IMR-90 (cell line): Measurements from ENCODE around the gene SPTBN5. TPM values are rescaled to one million over a fixed set of nuclear protein-coding genes. Genes with fewer than 3 reads are reported as not detected.

ENCODE experiments used
- ATAC-seq: fragments of 200-7000 bp; cut with Tn5 transposase; 2 replicates; pipeline ENCODE4 v1.9.1; 2020; ENCODE audit warnings: low read depth, mild to moderate bottlenecking, moderate library complexity
- BruUV-seq: library from RNA; stranded (reverse); fragments of 400-500 nt; replicated peaks from 2 replicates; lab custom pipeline; 2021; lab: Mats Ljungman, UMichigan
- CTCF ChIA-PET: fragments of 300-600 bp; formaldehyde crosslinking; extraction: SDS; loops from one replicate; lab custom pipeline; 2021; ENCODE audit warnings: antibody characterized with exemption; lab: Yijun Ruan, JAX
- POLR2A ChIA-PET: fragments of 300-600 bp; sonication (Branson Sonifier 250); formaldehyde crosslinking; loops from one replicate; lab custom pipeline; 2022; ENCODE audit warnings: antibody characterized with exemption; ENCODE audit not compliant: unreplicated experiment; lab: Charles Lee
- DNase-seq: peaks from one replicate; pipeline ENCODE4 v3.0.0; 2013
- H2AFZ ChIP-seq: replicated peaks from 2 replicates; pipeline ENCODE3; 2013; ENCODE audit warnings: low read length, mild to moderate bottlenecking; ENCODE audit not compliant: poor library complexity
- H2AK5ac ChIP-seq: 2 replicates; pipeline ENCODE4 v1.6.1; 2013; ENCODE audit warnings: low read depth, low read length, inconsistent platforms
- H2AK9ac ChIP-seq: replicated peaks from 2 replicates; pipeline ENCODE3; 2013; ENCODE audit warnings: mild to moderate bottlenecking, low read depth, low read length, moderate library complexity; ENCODE audit not compliant: poor library complexity
- H2BK120ac ChIP-seq: 2 replicates; pipeline ENCODE4 v1.6.1; 2013; ENCODE audit warnings: low read depth, low read length, inconsistent platforms
- H2BK15ac ChIP-seq: 3 replicates; pipeline ENCODE4 v1.6.1; 2013; ENCODE audit warnings: low read depth, low read length, inconsistent platforms
- H2BK20ac ChIP-seq: 2 replicates; pipeline ENCODE4 v1.6.1; 2013; ENCODE audit warnings: low read depth, mild to moderate bottlenecking, inconsistent platforms, low read length, moderate library complexity
- H2BK5ac ChIP-seq: 2 replicates; pipeline ENCODE4 v1.6.1; 2013; ENCODE audit warnings: mild to moderate bottlenecking, low read depth, low read length, inconsistent platforms; ENCODE audit not compliant: poor library complexity, severe bottlenecking
- H3K14ac ChIP-seq: replicated peaks from 2 replicates; pipeline ENCODE4 v1.6.1; 2013; ENCODE audit warnings: low read depth, low read length, inconsistent platforms
- H3K18ac ChIP-seq: 2 replicates; pipeline ENCODE4 v1.6.1; 2013; ENCODE audit warnings: low read depth, low read length, control low read depth
- H3K23ac ChIP-seq: 2 replicates; pipeline ENCODE4 v1.6.1; 2013; ENCODE audit warnings: low read depth, low read length, inconsistent platforms
- H3K27ac ChIP-seq: 2 replicates; pipeline ENCODE4 v1.5.1; 2013; ENCODE audit warnings: mild to moderate bottlenecking, control low read depth, low read length; ENCODE audit not compliant: insufficient read depth
- H3K27me3 ChIP-seq: 2 replicates; pipeline ENCODE4 v1.6.1; 2013; ENCODE audit warnings: low read length; ENCODE audit not compliant: control insufficient read depth, insufficient read depth
- H3K36me3 ChIP-seq: 2 replicates; pipeline ENCODE4 v1.6.1; 2013; ENCODE audit warnings: low read length, mixed read lengths; ENCODE audit not compliant: control insufficient read depth, insufficient read depth
- H3K4ac ChIP-seq: 2 replicates; pipeline ENCODE4 v1.6.1; 2013; ENCODE audit warnings: low read depth, low read length, inconsistent platforms
- H3K4me1 ChIP-seq: 2 replicates; pipeline ENCODE4 v1.6.1; 2013; ENCODE audit warnings: low read length, mixed read lengths; ENCODE audit not compliant: control insufficient read depth, insufficient read depth
- H3K4me2 ChIP-seq: 2 replicates; pipeline ENCODE4 v1.6.1; 2013; ENCODE audit warnings: low read depth, mild to moderate bottlenecking, control low read depth, low read length, moderate library complexity
- H3K4me3 ChIP-seq: 2 replicates; pipeline ENCODE4 v1.5.1; 2013; ENCODE audit warnings: low read depth, mild to moderate bottlenecking, control low read depth, low read length, moderate library complexity; ENCODE audit not compliant: insufficient read depth
- H3K56ac ChIP-seq: 2 replicates; pipeline ENCODE4 v1.6.1; 2013; ENCODE audit warnings: low read length, inconsistent platforms; ENCODE audit not compliant: insufficient read depth; ENCODE audit errors: extremely low read depth
- H3K79me1 ChIP-seq, 2 experiments: 2 replicates each; pipeline ENCODE4 v1.6.1; 2013; ENCODE audit warnings: low read length in 2 of 2, inconsistent platforms in 1 of 2, low read depth in 1 of 2
- H3K9ac ChIP-seq: 2 replicates; pipeline ENCODE4 v1.6.1; 2013; ENCODE audit warnings: low read depth, low read length, control low read depth
- H3K9me1 ChIP-seq: 2 replicates; pipeline ENCODE4 v1.6.1; 2013; ENCODE audit warnings: low read length, inconsistent platforms; ENCODE audit not compliant: insufficient read depth
- H3K9me3 ChIP-seq: 2 replicates; pipeline ENCODE4 v1.6.1; 2013; ENCODE audit warnings: low read length; ENCODE audit not compliant: control insufficient read depth, insufficient read depth
- H4K20me1 ChIP-seq: 2 replicates; pipeline ENCODE4 v1.6.1; 2013; ENCODE audit warnings: low read length, inconsistent platforms; ENCODE audit not compliant: insufficient read depth
- H4K5ac ChIP-seq: 2 replicates; pipeline ENCODE4 v1.6.1; 2013; ENCODE audit warnings: mild to moderate bottlenecking, low read depth, low read length, control low read depth
- H4K8ac ChIP-seq, 2 experiments: 2 replicates each; pipeline ENCODE4 v1.6.1; 2013; ENCODE audit warnings: low read depth in 2 of 2, low read length in 2 of 2, control low read depth in 1 of 2, inconsistent platforms in 1 of 2
- H4K91ac ChIP-seq: 2 replicates; pipeline ENCODE4 v1.6.1; 2013; ENCODE audit warnings: low read depth, low read length, inconsistent platforms; ENCODE audit not compliant: insufficient read depth
- CEBPB ChIP-seq: IDR thresholded peaks from 2 replicates; pipeline ENCODE4 v1.6.1; 2012; ENCODE audit warnings: low read depth, low read length, improper control_type of control experiment
- WGBS, 2 experiments: methylation state at CpG; one replicate each; pipeline versions ENCODE4 v1.1.5 to v1.1.7; 2013; ENCODE audit warnings: missing lambda C conversion rate in 2 of 2; ENCODE audit not compliant: insufficient read length in 1 of 2; ENCODE audit errors: extremely low coverage in 2 of 2; 5-methylcytosine and 5-hydroxymethylcytosine counted together
- dilution Hi-C: fragments of 300-500 bp; cut with HindIII; formaldehyde crosslinking; loops from one replicate; pipeline ENCODE4 v1.14.3; 2018; ENCODE audit warnings: low sequenced_read_pairs; ENCODE audit not compliant: unreplicated experiment
- in situ Hi-C: fragments of 300-500 bp; cut with MboI; formaldehyde crosslinking; loops from 3 replicates; pipeline ENCODE4 v1.14.3; 2019; ENCODE audit warnings: low sequenced_read_pairs, inconsistent platforms, mixed read lengths
- intact Hi-C: fragments of 100-400 bp; cut with micrococcal nuclease; formaldehyde crosslinking; loops from 2 replicates; pipeline ENCODE4 v1.10.0; 2022
- polyA plus RNA-seq, 3 experiments: library from polyadenylated mRNA; depleted of rRNA; stranded (reverse); fragments of >200 nt; gene quantifications; 2 replicates each; pipeline ENCODE4 v1.2.3, GENCODE V29; 2012; ENCODE audit warnings: low replicate concordance in 1 of 3
- total RNA-seq: library from RNA; depleted of rRNA; stranded (reverse); fragments of >200 nt; gene quantifications from 2 replicates; pipeline ENCODE4 v1.2.3, GENCODE V29; 2012

The SPTBN5 gene
- total and polyA plus RNA-seq, 2 of the 4 experiments (the other 2 are of a cell fraction), result under 0.01 to 0.38 TPM

GRCh38 chr15:41799488-41799805, 94.4 kb downstream of the SPTBN5 start:
- peak overlapping the region; percentile 60; the same call in 1 of the 2 replicates for H3K23ac ChIP-seq
- H2AFZ ChIP-seq, result no peak overlapping the region
- no peak for ATAC-seq
- 88% methylated on average over 4 of the region's 5 CpGs; no CpG with 5 or more reads in 1 of the 2 experiments for WGBS, 2 experiments
- H3K79me1 ChIP-seq, result peaks cover 34 to 79% of the 10 kb centered on the region in 2 experiments
- CTCF ChIA-PET, result no interaction called here
- H2BK120ac ChIP-seq, result no peak overlapping the region
- H3K9me3 ChIP-seq, result no peaks in the 10 kb centered on the region
- no peaks in the 10 kb centered on the region for H3K27me3 ChIP-seq
- H3K9me1 ChIP-seq, result peaks cover 31% of the 10 kb centered on the region
- H4K5ac ChIP-seq, result no peak overlapping the region
- no peak overlapping the region for H3K56ac ChIP-seq
- H3K14ac ChIP-seq, result peak overlapping the region; percentile 25; the same call in 1 of the 2 replicates
- no peak overlapping the region for H3K9ac ChIP-seq
- H3K4me1 ChIP-seq, result peaks cover 16% of the 10 kb centered on the region
- no peak overlapping the region for H2BK20ac ChIP-seq
- H2BK15ac ChIP-seq, result 0 out of 3 replicates have a peak overlapping the region, but pooled peaks have one; percentile 56
- no peak overlapping the region for H3K4me3 ChIP-seq
- no peak for TF ChIP-seq CEBPB
- 0 out of 2 replicates have a peak overlapping the region, but pooled peaks have one; percentile 1 for H4K91ac ChIP-seq
- intact Hi-C loops, result no loop called here
- H3K18ac ChIP-seq, result no peak overlapping the region
- POLR2A ChIA-PET, result no interaction called here
- no peak overlapping the region for H3K27ac ChIP-seq
- dilution Hi-C loops, result no loop called here
- H4K20me1 ChIP-seq, result no peaks in the 10 kb centered on the region
- no TSS peak for BruUV-seq
- no peak overlapping the region for H2BK5ac ChIP-seq
- in situ Hi-C loops, result no loop called here
- peak overlapping the region; percentile 2; the same call in 1 of the 2 replicates for H3K4ac ChIP-seq
- peaks cover 10% of the 10 kb centered on the region for H3K36me3 ChIP-seq
- no peak for DNase-seq
- H3K4me2 ChIP-seq, result no peak overlapping the region
- peak overlapping the region; percentile 61; the same call in 1 of the 2 replicates for H2AK5ac ChIP-seq
- peak overlapping the region; percentile 4 for H2AK9ac ChIP-seq
- H4K8ac ChIP-seq, result no peak overlapping the region
